DMS53 treated with DMSO at 0.1 percent for 48 hours (cell line): ENCODE measurements around the gene PPP4R2.

Source experiments
- DNase-seq: peaks from one replicate; lab custom pipeline; 2025; ENCODE audit not compliant: unreplicated experiment; lab: John Stamatoyannopoulos, UW

Gene PPP4R2

GRCh38 chr3:73068419-73068818 is 71.8 kb downstream of the PPP4R2 start:
- no peak for DNase-seq

GRCh38 chr3:73069187-73069586 is 72.6 kb downstream of the PPP4R2 start:
- DNase-seq = no peak

- no peak for DNase-seq
These were observed 73.3 kb downstream of the PPP4R2 start for GRCh38 chr3:73069775-73070444.

GRCh38 chr3:73070675-73071575 is 74.3 kb downstream of the PPP4R2 start:
- no peak for DNase-seq

- no peak for DNase-seq
These were observed 75.3 kb downstream of the PPP4R2 start for GRCh38 chr3:73071952-73072351.

GRCh38 chr3:73072634-73073033 is 76.0 kb downstream of the PPP4R2 start:
- DNase-seq = no peak

- DNase-seq = no peak
These were observed 76.6 kb downstream of the PPP4R2 start for GRCh38 chr3:73073091-73073707.

- no peak for DNase-seq
These were observed 78.2 kb downstream of the PPP4R2 start for GRCh38 chr3:73074781-73075180.

GRCh38 chr3:73080216-73080966 is 83.8 kb downstream of the PPP4R2 start:
- no peak for DNase-seq

GRCh38 chr3:73081140-73081539 is 84.5 kb downstream of the PPP4R2 start:
- no peak for DNase-seq

- DNase-seq = no peak
These were observed 87.6 kb downstream of the PPP4R2 start for GRCh38 chr3:73084170-73084569.

- DNase-seq = peak; percentile 10
These were observed 89.5 kb downstream of the PPP4R2 start for GRCh38 chr3:73086071-73086494.

GRCh38 chr3:73094129-73094528 is 97.5 kb downstream of the PPP4R2 start:
- DNase-seq = no peak

- no peak for DNase-seq
These were observed 98.3 kb downstream of the PPP4R2 start for GRCh38 chr3:73094951-73095350.

- no peak for DNase-seq
These were observed 99.6 kb downstream of the PPP4R2 start for GRCh38 chr3:73096169-73096568.

GRCh38 chr3:73098026-73098425 is 101.4 kb downstream of the PPP4R2 start:
- no peak for DNase-seq

- no peak for DNase-seq
These were observed 102.3 kb downstream of the PPP4R2 start for GRCh38 chr3:73098873-73099272.

- peak; percentile 28 for DNase-seq
These were observed 104.3 kb downstream of the PPP4R2 start for GRCh38 chr3:73100741-73101559.

- no peak for DNase-seq
These were observed 105.3 kb downstream of the PPP4R2 start for GRCh38 chr3:73101881-73102280.

- DNase-seq = no peak
These were observed 110.6 kb downstream of the PPP4R2 start for GRCh38 chr3:73107215-73107614.
